SK-N-SH treated with all-trans-retinoic acid at 6 μM for 48 hours (cell line): Measurements from ENCODE around the gene EPHA1.

Source experiments
- ARNTL ChIP-seq: fragments of 450-650 bp; formaldehyde crosslinking; IDR thresholded peaks from 2 replicates; pipeline ENCODE4 v1.5.0; 2020; ENCODE audit warnings: low read depth, mild to moderate bottlenecking, moderate library complexity, borderline replicate concordance
- CREB5 ChIP-seq: fragments of 250-450 bp; sonication (Bioruptor Pico); IDR thresholded peaks from 2 replicates; pipeline ENCODE4 v1.5.1; 2020; ENCODE audit warnings: low read depth, mild to moderate bottlenecking, moderate library complexity
- CSDC2 ChIP-seq: fragments of 250-450 bp; sonication (Bioruptor Pico); IDR thresholded peaks from 2 replicates; pipeline ENCODE4 v1.5.0; 2020; ENCODE audit warnings: mild to moderate bottlenecking, moderate library complexity
- ISL1 ChIP-seq: fragments of 250-450 bp; sonication (Bioruptor Pico); IDR thresholded peaks from 2 replicates; pipeline ENCODE4 v2.1.2; 2022; ENCODE audit warnings: mild to moderate bottlenecking, moderate library complexity
- PATZ1 ChIP-seq: fragments of 250-450 bp; sonication (Bioruptor Pico); IDR thresholded peaks from 2 replicates; pipeline ENCODE4 v1.8.0; 2020; ENCODE audit warnings: mild to moderate bottlenecking, moderate library complexity, borderline replicate concordance
- POU6F1 ChIP-seq: fragments of 250-450 bp; sonication (Bioruptor Pico); IDR thresholded peaks from 2 replicates; pipeline ENCODE4 v1.8.0; 2021; ENCODE audit warnings: low read depth, mild to moderate bottlenecking, moderate library complexity, borderline replicate concordance
- PPARA ChIP-seq: fragments of 250-450 bp; sonication (Bioruptor Pico); IDR thresholded peaks from 2 replicates; pipeline ENCODE4 v1.5.0; 2020; ENCODE audit warnings: mild to moderate bottlenecking, borderline replicate concordance
- RARB ChIP-seq: fragments of 250-450 bp; sonication (Bioruptor Pico); IDR thresholded peaks from 2 replicates; pipeline ENCODE4 v1.8.0; 2021; ENCODE audit warnings: mild to moderate bottlenecking, moderate library complexity
- TOX ChIP-seq: fragments of 250-450 bp; sonication (Bioruptor Pico); IDR thresholded peaks from 2 replicates; pipeline ENCODE4 v1.8.0; 2021; ENCODE audit warnings: mild to moderate bottlenecking, moderate library complexity, borderline replicate concordance
- ZC3H10 ChIP-seq: fragments of 250-450 bp; sonication (Bioruptor Pico); IDR thresholded peaks from 2 replicates; pipeline ENCODE4 v1.5.1; 2021; ENCODE audit warnings: mild to moderate bottlenecking, moderate library complexity
- ZFP3 ChIP-seq: fragments of 250-450 bp; sonication (Bioruptor Pico); IDR thresholded peaks from 2 replicates; pipeline ENCODE4 v1.5.0; 2020; ENCODE audit warnings: mild to moderate bottlenecking, moderate library complexity
- ZFP30 ChIP-seq: fragments of 450-650 bp; formaldehyde crosslinking; IDR thresholded peaks from 2 replicates; pipeline ENCODE4 v1.5.0; 2022; ENCODE audit warnings: mild to moderate bottlenecking, moderate library complexity
- ZNF70 ChIP-seq: fragments of 450-650 bp; formaldehyde crosslinking; IDR thresholded peaks from 2 replicates; pipeline ENCODE4 v1.5.0; 2020; ENCODE audit warnings: mild to moderate bottlenecking, moderate library complexity

- no peak for TF ChIP-seq POU6F1 (CRISPR knock-in tag)
- no peak for TF ChIP-seq PATZ1 (CRISPR knock-in tag)
- no peak for TF ChIP-seq ZNF70 (CRISPR knock-in tag)
- TF ChIP-seq ZFP3, result no peak
- TF ChIP-seq ISL1 (CRISPR knock-in tag), result no peak
- TF ChIP-seq RARB, result no peak
- no peak for TF ChIP-seq ZFP30 (CRISPR knock-in tag)
- TF ChIP-seq PPARA (CRISPR knock-in tag), result no peak
- TF ChIP-seq ZC3H10 (CRISPR knock-in tag), result no peak
- TF ChIP-seq CSDC2, result no peak
- no peak for TF ChIP-seq CREB5 (CRISPR knock-in tag)
- TF ChIP-seq TOX (CRISPR knock-in tag), result no peak
- TF ChIP-seq ARNTL (CRISPR knock-in tag), result no peak
These were observed 66.8 kb downstream of the EPHA1 start for GRCh38 chr7:143341842-143342241.
